ENCODE results near the gene ZNF598. TPM values are rescaled to one million over a fixed set of nuclear protein-coding genes. Genes with fewer than 3 reads are reported as not detected.
"Not testable (repeated sequence)": the region's sequence is repeated elsewhere in the genome, so short reads cannot be mapped to it uniquely, and the experiment has no call there.

ZNF598 gene
- total RNA-seq, 1 donor from 2014 or later = 5.5 TPM

DNA sequence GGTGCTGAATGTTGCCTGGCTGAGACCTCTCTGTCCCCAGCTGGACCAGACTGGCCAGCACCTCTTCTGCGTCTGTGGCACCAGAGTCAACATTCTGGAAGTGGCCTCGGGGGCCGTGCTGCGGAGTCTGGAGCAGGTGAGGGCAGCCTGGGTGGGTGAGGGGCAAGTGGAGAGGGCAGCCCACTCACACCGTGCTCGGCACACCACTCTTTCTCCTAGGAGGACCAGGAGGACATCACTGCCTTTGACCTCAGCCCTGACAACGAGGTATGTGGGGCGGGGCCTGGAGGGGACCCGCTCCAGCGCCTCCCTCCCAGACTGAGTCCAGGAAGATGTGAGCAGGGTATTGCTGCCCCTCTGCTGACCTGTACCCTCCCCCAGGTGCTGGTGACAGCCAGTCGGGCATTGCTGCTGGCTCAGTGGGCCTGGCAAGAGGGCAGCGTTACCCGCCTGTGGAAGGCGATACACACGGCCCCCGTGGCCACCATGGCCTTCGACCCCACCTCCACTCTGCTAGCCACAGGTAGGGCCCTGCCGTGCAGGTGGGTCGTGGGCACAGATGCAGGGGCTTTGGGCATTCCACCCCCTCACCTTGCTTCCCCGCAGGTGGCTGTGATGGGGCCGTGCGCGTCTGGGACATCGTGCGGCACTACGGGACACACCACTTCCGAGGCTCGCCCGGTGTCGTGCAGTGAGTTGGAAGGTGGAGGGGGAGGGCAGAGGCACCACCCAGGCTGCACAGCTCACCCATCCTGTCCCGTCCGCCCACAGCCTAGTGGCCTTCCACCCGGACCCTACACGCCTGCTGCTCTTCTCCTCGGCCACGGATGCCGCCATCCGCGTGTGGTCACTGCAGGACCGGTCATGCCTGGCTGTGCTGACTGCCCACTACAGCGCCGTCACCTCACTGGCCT is 35.2 kb downstream of the ZNF598 start:
- DNase-seq = no peak

DNA sequence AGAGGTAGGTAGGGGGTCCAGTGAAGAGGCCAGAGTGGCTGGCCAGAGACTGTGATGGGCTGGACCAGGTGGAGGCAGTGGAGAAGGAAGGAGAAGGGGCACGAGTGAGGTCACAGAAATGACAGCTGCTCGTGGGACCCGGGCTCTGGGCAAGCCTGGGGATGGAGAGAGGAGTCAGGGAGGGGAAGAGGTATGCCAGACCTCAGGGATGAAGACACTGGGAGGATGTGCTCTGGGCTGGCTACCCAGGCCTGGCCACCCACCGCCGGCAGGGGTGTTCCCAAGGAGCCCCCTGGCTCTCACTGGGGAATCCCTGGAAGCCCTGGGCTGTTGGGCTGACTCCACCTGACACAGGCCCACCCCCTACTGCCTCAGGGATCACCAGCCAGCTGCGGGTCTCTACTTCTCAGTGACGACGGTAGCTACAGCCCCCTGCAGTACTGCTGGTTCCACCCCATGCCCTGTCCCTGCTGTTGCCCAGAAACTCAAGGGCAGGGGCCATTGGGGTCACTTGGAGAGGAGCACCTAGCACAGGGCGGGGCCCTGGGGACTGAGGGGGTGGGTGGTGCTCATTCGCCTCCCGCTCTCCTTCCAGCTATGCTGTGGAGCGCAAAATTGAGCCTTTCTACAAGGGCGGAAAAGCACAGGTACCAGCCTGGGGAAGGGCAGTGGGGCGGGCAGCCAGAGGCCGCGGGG is 36.0 kb downstream of the ZNF598 start:
- DNase-seq = no peak

DNA sequence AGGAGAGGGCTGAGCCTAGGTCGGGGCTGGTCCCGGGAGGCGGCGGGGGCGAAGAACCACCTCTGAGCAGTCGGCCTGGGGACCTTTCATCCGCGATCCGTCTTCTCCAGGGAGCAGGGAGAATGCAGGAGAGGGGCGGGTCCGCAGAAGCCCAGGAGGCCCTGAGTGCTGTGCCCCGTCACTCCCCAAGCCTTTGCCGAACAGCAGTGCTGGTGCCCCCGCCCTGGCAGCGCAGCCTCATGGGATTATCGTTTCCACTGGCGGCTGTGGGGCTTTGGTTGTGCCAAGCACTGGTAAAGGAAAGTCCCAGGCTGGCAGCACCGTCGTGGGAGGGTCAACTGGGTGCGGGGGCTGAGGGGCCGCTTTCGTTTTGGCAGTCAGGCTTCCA is 37.1 kb downstream of the ZNF598 start:
- DNase-seq = no peak

DNA sequence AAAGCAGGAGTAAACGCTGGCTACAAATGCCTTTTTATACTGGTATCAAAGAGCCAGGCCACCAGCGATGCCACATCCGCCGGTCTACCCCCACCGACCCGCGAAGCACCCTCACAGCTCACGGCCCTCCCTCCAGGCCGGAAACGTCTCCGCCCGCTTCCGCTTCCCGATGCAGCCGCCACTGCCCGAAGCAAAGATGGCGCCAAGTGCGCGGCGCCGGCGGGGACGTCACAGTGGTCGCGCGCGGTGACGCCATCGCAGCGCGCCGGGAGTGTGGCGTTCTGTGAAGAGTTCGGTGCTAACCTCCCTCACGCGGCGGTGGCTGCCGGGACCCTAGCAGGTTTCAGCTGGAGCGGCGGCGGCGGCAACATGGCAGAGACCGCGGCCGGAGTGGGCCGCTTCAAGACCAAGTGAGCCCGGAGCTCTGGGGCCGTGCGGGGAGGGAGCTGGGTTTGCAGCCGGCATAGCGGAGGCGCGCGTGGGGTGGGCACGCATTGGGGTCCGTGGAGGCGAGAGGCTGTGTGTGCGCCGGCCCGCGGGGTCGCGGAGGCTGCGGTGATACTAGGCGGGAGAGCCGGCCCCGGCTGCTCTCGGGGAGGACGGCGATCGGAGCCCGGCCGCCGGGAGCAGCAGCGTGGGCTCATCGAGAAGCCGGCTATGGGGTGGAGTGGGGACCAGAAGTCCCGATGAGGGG is 37.7 kb downstream of the ZNF598 start, which contains the start of gene TBL3:
TBL3 (plus strand) TSS at position 258 of the 694 bp plus-strand sequence; CDS start at position 370, 112 bp downstream.
- peak; percentile 88 for DNase-seq

DNA sequence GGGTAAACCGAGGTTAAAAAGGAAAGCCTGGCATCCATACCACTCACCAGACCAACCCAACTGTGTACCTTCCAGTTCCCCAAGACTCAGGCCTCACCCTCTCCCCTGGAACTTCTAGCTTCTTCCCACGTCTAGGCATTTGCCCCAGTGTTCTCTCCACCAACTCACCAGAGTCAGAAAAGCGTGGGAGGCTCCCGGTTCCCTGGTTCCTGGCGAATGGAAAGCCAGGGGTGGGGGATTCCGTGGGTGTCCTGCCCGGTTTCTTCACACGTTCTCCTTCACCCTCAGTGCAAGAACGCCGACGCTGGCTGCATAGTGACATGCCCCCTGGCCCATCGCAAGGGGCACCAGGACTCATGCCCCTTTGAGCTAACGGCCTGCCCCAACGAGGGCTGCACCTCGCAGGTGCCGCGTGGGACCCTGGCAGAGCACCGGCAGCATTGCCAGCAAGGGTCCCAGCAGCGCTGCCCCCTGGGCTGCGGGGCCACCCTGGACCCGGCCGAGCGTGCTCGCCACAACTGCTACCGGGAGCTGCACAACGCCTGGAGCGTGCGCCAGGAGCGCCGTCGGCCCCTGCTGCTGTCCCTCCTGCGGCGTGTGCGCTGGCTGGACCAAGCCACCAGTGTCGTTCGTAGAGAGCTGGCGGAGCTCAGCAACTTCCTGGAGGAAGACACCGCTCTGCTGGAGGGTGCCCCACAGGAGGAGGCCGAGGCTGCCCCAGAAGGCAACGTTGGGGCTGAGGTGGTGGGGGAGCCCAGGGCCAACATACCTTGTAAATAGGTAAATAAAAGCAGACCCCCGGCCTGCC is 41.3 kb downstream of the ZNF598 start:
- no peak for DNase-seq

DNA sequence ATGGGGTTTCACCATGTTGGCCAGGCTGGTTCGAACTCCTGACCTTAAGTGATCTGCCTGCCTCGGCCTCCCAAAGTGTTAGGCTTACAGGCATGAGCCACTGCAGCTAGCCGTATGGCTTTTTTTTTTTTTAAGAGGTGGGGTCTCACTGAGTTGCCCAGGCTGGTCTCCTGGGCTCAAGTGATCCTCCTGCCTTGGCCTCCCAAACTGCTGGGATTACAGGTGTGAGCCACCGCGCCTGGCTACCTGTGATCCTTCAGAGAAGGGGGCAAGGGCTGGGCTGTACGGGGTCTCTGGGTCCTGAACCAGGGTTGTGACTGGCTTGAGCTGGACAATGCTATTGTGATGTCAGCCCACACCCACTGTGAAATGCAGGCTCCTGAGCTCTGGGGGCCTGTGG is 43.2 kb downstream of the ZNF598 start, which contains the start of gene RNF151:
RNF151 (plus strand) TSS at position 397 of the 400 bp plus-strand sequence. CDS start 26 bp downstream, outside the sequence.
- DNase-seq = no peak

DNA sequence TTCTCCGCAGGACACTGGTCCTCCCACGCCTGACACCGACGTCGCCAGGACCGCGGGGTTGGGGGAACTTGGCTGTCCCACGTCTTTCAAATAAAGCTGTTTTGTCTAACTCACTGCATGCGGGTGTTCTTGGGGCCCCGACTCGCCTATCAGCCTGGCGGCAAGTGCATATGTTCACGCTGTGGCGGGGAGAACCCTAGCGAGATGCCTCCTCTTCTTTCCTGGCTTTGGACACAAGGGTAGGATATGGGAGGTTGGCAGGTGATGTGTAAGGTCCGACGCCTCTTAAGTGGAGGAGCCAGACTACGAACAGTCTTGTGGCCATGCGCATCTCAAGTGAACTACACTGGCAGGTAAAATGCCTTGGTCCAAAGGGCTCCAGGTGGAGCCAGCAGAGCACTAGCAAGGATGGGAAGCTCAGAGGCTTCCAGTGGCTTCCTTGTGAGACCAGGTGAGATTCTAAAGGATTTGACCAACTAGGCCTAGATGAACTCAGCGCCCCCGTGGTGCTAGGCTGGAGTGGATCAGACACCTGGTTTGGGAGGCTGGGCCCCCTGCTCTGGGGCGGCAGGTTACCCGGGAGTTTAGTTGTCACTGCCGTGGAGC is 44.1 kb downstream of the ZNF598 start:
- no peak for DNase-seq

DNA sequence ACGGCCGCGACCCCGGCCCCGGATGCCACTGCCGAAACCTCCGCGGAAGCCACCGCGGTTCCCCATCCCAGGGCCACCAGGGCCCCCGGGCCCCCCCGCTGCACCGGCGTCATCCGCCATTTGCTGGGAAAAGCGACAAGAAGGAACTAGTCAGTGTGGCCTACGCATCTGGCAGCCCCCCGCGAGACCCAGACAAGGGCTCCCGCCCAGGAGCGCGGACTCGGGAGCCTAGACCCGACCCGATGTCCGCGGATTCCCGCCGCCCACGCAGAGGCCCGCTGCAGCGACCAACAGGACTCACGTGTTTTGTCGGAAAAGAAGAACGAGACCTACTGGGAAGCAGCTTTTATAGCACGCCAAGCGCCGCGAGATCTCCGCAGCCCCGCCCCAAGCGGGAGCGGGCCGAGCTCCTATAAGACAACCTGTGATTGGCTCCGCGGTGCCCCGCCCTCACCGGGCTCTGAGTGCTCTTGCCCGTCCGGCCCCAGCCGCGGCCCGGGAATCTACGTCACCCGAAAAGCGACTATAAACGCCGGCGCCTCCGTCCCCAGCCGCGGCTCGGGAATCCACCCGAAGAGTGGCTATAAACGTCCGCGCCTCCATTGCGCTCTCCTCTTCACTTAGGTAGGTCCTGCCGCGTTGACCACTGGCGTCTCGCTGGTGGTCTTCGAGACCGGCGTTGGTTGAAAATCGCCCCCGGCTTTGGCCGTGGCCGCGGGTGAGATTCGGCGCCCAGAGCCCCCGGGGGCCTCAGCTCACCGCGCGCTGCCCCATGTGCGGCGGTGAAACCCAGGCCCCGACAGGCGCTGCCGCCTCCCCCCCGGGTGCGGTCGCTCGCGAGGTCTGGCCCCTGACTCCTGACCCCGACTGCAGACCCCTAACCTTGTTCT is 44.9 kb downstream of the ZNF598 start, which contains the start of gene RPS2:
RPS2 (minus strand) TSS at position 321 of the 890 bp plus-strand sequence; CDS start at position 120, 201 bp downstream.
- peak; percentile 97 for DNase-seq

DNA sequence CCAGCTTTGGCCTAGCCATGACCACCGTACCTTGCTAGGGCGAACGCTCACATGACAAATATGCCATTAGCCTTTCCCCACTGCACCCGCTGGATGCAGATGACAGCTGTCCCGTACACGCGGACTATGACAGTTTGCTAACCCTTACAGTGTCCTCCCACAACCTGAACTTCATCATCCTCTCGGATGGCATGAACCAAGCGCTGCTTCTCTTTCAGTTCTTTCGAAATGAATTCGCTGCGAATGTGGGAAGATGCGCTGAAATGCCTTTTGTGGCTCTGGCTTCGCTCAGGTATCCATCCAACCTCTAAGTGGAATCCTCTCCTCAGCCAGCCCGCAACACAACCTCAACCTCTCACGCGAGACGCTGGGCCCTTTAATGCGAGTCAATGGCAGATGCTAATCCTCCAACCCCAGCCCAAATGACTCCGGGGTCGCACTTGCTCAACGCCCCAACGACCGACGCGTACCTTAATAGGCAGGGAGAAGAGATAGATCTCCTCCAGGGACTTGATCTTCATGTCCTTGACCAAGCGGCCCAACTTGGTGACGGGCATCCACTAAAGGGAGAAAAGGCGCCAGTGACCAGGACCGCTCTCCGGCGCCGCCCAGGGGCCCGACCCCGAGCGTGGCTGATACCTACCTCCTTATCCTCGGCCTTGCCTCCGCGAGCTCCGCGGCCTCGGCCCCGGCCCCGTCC is 45.7 kb downstream of the ZNF598 start:
- DNase-seq = no peak

DNA sequence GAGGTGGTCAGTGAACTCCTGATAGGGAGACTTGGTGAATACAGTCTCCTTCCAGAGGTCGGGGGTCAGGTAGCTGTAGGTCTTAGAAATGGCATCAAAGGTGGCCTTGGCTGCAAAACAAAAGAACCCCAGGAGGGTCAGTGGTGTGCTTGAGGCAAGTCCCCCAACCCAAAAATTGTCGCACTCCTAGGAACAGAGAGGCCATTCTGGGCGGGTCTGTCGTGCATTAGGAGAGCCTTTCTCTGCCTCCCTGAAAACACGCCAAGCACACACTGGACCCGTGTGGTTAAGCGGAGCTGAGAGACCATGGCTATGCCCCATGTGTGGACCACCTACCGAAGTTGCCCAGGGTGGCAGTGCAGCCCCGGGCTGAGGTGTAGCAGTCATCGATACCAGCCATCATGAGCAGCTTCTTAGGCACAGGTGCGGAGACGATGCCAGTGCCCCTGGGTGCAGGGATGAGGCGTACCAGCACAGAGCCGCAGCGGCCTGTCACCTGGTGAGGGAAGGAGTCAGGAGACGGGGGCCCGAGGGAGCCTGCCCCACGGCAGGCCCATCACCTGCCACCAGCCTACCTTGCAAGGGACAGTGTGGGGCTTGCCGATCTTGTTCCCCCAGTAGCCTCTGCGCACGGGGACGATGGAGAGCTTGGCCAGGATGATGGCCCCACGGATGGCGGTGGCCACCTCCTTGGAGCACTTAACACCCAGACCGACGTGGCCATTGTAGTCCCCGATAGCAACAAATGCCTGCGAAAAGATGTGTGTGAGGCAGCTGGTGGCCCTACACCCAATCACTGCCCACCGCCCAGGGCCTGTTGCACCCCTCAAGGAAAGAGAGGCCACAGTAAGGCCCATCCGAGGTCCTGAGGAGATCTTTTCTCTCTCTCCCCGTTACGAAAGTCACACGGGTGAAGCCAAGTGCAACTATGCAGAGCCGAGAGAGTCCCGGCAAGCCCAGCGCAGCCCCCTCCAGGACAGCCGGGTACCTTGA is 47.2 kb downstream of the ZNF598 start:
- DNase-seq = not testable (repeated sequence)

DNA sequence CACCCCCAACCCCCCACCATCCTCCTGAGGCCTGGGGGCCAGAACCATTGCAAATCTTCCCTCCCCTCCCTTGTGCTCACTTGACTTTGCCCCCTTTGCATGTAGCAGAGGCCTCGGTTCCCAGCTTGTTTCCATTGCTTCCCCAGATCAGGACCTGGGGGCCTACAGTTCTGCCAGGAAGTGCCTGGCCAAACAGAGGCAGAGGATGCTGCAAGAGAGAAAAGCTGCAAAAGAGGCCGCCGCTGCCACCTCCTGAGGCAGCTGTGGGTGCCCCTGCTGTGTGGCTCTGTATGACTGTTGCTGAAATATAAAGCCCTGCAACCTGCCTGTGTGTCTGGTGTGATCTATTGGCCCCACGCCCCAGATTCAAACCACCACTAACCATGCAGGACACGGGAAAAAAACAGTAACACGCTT is 48.0 kb downstream of the ZNF598 start:
- no peak for DNase-seq

DNA sequence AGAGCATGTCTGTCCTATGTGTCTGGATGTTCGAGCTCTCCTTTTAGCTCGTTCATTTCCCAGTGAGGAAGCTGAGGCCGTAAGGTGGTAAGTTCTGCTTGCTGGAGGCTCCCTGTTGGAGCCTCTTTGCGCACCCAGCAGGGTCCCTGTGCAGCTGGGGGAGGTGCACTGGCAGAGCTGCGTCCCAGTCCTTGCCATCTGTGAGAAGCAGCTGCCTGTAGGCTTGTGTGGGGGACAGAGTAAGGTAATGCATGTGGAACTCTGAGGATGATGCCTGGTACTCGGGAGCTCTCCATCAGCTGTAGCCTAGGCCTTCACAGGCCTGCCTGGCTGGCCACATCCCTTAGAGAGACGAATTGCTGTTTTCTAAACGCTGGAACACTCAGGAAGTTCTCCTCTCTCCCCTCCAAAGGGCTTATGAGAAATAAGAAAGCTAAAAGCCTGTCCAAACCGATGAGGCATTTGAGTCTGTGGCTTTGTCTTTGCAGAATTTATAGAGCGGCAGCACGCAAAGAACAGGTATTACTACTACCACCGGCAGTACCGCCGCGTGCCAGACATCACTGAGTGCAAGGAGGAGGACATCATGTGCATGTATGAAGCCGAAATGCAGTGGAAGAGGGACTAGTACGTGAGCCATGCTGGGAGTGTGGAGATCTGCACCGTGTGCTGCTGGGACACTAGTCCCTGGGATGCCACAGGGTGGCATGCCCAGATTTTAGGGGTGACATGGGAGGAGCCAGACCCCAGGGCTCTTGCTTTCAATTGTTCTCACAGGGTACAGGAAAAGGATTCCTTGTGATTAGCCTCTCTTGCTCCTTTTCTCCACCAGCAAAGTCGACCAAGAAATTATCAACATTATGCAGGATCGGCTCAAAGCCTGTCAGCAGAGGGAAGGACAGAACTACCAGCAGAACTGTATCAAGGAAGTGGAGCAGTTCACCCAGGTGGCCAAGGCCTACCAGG is 48.7 kb downstream of the ZNF598 start:
- no peak for DNase-seq

DNA sequence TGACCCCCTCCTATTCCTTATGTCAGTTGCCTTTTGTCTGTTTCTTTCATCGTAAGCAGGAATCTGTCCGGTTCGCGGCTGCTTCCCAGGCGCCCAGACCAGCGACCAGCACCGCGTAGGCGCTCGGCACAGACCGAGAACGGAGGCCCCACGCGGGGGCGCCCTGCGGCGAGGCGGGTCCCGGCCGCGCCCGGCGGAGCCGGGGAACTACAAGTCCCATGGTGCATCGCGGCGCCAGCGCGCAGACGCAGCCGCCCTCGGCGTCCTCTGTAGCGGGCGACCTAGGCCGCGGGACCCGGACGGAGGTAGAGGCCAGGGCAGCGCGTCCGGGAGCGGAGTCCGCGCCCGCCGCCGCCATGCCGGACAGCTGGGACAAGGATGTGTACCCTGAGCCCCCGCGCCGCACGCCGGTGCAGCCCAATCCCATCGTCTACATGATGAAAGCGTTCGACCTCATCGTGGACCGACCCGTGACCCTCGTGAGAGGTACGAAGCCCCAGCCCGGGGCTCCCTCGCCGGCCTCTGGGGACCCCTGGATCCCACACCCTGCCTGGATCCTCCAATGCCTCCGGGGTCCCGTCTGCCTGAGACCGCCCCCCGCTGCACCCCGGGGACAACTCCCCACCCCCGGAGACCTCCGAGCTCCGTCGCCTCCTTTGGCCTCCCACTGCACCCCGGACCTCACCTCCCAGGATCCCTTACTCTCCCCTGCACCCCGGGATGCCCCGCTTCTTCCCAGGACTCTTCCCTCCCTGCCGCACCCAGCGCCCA is 50.2 kb downstream of the ZNF598 start, which contains the start of gene NDUFB10:
NDUFB10 (plus strand) TSS at position 270 of the 771 bp plus-strand sequence; CDS start at position 357, 87 bp downstream.
- DNase-seq = peak; percentile 87

DNA sequence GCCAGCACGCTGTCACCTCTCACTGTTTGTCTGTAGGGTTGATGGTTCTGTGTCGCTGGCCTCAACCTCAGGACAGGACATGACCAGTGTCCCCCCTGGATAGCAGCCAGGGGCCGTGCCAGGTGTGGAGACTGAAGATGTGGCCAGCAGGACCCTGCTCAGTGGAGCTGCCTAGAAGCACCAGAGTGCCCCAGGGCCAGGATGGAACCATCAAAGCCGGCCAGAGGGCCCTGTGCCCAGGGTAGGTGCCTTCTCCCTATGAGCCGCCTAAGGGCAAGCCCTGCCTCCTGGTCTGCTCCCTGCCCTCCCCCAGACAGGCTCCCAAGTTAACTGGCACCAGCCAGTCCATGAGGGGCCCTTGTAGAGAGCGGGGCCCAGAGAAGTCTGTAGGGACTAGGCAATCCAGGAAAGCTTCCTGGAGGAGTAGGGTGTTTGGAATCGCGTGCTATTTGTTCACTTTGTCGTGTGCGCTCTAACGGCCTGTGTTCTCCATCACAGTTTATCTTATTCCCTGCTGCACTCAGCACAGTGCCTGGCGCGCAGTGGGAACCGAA is 50.8 kb downstream of the ZNF598 start:
- no peak for DNase-seq

DNA sequence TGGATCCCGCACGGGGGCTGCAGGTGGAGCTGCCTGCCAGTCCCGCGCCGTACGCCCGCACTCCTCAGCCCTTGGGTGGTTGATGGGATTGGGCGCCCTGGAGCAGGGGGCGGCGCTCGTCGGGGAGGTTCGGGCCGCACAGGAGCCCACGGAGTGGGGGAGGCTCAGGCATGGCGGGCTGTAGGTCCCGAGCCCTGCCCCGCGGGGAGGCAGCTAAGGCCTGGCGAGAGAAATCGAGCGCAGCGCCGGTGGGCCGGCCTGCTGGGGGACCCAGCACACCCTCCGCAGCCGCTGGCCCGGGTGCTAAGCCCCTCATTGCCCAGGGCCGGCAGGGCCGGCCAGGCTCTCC is 51.5 kb downstream of the ZNF598 start:
- DNase-seq = not testable (repeated sequence)
